ENCODE measurements around the gene PM20D1.

DNA sequence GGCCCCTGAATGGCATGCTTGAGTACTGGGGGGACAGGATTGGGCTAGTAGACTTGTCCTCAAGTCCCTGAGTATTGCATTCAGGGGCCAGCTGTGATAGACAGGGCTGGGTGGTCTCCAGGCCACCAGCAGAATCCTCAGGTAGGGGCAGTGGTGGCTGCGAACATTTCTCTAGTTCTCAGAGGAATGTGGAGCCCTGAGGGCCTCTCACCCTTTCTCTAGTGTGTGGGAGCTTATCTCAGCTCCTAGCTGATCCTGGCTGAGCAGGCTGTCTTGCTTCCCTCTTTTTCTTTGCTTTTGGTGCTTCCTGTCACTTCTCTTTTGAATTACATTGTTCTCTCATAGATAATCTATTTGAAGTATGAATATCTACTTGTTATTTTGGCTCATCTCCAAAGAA lies 30.0 kb upstream of the PM20D1 start:
- TF ChIP-seq, protein P1, sequence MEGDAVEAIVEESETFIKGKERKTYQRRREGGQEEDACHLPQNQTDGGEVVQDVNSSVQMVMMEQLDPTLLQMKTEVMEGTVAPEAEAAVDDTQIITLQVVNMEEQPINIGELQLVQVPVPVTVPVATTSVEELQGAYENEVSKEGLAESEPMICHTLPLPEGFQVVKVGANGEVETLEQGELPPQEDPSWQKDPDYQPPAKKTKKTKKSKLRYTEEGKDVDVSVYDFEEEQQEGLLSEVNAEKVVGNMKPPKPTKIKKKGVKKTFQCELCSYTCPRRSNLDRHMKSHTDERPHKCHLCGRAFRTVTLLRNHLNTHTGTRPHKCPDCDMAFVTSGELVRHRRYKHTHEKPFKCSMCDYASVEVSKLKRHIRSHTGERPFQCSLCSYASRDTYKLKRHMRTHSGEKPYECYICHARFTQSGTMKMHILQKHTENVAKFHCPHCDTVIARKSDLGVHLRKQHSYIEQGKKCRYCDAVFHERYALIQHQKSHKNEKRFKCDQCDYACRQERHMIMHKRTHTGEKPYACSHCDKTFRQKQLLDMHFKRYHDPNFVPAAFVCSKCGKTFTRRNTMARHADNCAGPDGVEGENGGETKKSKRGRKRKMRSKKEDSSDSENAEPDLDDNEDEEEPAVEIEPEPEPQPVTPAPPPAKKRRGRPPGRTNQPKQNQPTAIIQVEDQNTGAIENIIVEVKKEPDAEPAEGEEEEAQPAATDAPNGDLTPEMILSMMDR (IDR thresholded peaks at IDR 0.05; ENCODE audit: insufficient read depth, low read depth, low read length), result no peak
- no peak for TF ChIP-seq EZH2 (IDR thresholded peaks at IDR 0.05; ENCODE audit: insufficient read depth, low read length)
